Stimulated activated CD4-positive, alpha-beta T cell treated with anti-CD3 and anti-CD28 coated beads, Interleukin-12 subunit alpha, Interleukin-12 subunit beta, amount 100 ng/mL, for 4 hours (primary cell): ENCODE data around the gene AOAH.

Experiments used
- DNase-seq: peaks from one replicate; pipeline ENCODE4 v3.0.0-alpha.2; 2020

The AOAH gene

DNA sequence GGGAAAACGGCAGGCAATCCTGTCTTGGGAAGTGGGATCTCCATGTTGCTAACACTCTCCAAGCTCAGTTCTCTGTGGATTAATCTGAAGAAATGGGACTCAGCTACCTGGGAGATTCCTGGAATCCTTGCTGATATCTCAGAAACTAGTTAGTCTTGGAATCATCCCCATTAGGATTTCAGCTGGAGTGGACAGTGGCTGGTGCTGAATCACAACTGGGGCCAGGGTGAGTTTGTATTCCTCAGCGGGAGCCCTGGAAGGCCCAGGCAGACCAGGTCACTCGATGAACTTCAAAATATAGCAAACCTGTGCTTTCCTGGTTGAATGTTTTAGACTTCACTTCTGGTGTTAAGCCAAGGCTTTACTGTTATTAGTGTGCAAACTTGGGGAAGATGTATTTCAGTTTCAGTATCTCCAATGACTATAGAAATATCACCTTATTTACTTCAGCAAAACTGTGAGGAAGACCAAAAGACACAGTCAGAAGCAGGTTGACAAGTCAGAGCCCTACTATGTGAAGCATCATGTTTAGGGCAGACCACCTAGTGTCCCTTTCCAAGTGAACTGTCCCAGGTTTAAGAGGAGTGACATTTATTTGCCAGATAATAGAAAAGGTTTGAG, 126.1 kb downstream of the AOAH start:
- no peak for DNase-seq

DNA sequence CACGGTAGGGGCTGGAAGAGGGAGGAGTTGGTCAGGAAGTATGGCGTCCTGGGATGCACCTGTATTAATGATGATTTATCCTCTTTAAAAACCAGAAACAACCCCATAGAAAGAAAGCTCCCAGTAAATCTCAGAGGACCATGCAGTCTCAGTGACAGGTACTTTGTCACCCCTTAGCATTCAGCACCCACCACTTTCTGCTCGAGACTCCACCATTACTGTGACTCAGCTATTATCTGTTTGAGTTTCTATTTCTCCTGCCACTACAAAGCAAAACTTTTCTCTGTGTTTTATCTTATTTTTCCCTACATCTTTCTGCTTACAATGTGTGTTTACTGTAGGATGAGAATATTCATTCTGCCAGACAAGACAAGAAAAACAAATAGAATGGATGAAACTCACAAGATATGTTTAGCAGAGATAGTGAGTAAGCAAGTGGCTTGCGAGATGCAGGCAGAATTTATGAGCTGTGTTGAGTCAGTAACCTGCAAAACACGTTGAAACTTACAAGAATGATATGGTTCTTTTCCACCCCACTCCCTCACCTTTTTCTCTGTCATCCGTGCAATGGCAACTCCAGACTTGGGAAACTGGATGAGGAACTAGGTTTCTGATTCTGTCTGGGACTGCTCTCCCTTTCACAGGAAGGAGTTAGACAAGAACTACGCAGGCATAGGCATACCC, 127.1 kb downstream of the AOAH start:
- no peak for DNase-seq

- DNase-seq: no peak
Observed at GRCh38 chr7:36594445-36594844, 129.8 kb downstream of the AOAH start.

DNA sequence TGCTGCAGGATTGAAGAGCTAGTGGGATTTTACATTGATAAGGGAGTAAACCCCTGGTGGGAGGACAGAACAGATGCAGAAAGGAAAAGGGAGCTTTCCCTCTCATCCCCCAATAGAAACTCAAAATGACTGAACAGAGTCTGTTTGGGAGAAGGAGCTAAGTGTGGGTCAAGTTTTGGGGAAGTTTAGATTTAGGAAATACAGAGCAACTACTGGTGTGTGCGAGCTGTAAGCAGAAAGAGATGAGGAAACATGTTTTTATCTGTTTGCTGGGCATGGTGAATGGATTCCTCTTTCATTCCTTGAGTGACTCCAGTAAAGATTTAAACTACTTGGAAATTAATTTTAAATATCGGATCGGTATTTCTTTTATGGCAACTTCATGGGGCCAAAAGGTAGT, 132.7 kb downstream of the AOAH start:
- no peak for DNase-seq

DNA sequence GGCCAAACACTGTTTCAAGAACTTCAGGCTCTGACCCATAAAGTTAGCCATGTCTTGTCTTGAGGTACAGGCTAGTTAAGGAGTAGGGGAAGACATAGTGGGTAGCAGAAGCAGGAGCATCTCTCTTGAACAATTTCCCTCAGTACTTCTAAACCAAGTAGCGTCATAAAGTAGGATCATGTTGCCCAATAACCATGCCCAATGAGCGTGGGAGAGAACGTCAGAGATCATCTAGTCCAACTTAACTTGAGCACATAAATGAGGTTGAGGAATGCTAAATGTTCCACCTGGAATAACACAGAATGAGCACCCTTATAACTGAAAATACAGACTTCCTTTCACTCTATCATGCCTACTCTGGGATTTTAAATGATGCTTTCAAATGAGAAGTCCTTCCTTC, 134.9 kb downstream of the AOAH start:
- DNase-seq: no peak

- no peak for DNase-seq
Observed at GRCh38 chr7:36583318-36583717, 141.0 kb downstream of the AOAH start.

GRCh38 chr7:36575832-36576231, 148.5 kb downstream of the AOAH start:
- no peak for DNase-seq

- no peak for DNase-seq
Observed at GRCh38 chr7:36573066-36573465, 151.2 kb downstream of the AOAH start.

DNA sequence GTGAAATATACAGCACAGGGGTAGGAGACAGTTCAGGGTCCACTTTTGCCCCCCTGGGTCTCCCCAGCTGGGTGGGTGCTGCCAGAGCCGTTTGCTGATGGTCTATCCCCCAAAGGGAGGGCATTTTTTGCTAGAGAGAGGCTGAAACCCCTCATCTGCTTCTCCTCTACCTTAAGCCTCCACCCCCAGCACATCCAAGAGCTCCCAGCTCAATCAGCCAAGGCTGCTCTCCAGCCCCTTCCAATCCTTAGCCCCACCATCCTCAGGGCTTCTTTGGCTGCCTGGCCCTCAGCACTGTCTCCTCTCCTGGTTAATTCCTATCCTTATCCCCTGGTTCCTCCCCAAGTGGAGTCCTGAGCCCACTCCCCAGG, 153.1 kb downstream of the AOAH start:
- DNase-seq: no peak

- no peak for DNase-seq
Observed at GRCh38 chr7:36570528-36571189, 153.6 kb downstream of the AOAH start.

DNA sequence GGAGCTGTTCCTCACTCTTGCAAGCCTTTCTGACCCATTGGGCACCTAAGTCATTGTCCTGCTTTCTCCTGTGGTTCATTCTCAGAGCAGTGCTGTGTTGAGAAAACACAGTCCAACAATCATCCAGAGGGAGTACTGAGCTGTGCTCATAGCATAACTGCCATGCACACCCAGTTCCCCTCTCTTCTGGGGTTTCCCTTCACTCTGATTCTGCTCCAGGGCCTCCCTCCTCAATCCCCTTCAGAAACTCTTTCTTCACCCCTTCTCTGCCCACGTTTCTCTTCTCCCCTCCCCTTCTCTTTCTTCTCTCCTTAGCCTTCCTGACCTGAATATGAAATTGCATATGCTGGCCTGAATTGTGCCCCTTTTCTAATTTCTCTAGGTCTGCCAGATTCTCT, 155.8 kb downstream of the AOAH start:
- no peak for DNase-seq

- DNase-seq: no peak
Observed at GRCh38 chr7:36567699-36568451, 156.4 kb downstream of the AOAH start.

DNA sequence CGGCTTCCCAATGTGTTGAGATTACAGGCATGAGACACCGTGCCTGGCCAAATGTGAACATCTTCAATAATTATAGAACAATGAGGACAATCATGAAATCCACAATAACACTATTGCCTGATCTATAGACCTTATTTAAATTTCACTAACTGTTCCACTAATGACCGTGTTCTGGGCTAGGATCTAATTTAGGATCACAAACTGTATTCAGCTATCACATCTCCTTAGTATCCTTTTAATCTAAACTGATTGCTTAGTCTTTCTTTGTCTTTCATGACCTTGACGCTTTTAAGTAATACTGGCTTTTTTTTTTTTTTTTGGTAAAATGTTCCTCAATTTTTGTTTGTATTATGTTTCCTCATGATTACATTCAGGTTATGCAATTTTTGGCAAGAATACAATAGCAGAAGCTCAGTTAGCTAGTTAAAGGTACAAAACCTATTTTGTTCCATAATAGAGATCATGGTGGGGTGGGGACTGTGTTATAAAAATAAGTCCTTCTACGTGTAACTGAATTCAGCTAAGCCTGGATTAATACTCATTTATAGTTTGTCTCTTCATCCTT, 158.4 kb downstream of the AOAH start:
- DNase-seq: no peak

DNA sequence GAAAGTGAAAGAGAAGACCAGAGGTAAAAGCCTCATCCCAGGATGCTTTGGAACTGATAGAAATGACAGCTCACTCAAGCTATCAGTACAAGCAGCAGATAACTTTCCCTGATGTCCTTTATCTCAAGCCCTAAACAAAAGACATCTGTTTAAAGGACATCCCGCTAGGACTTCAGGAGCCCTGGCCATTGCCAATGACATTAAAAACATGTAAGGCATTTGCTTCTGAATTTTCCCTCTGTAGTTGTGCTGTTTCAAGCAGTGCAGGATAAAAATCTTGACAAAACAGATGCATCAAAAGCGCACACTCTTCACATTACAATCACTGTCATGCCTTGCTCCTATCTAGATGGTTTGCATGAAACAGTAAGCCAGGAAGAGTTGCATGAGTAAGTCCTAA, 159.8 kb downstream of the AOAH start:
- DNase-seq: no peak

DNA sequence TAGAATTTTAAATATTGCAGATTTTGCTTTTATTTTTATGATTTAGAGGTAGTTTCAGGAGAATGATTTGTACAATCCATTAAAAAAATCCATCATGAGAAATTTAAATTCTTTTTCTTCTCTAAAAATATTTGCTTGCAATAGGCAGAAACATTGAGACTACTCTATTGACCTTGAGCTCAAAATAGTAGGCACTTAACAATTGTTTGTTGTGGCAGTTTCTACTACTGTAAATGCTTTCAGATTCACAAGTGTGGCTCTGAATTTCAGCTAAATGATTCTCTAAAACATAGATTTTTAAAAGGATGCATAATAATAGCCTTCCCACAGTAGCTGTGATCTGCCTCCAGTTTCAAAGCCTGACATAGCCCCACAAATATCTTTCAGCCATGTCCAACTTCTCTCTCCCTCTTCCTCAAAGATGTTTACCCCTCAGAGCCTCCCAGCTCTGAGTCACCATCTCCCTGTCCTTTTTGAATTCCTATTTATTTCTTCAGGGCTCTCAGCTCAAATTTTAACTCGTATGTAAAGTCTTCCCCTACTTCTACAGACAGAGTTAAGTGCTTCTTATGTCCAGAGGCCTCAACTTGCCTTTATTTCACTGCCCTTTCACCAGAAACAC, 160.5 kb downstream of the AOAH start:
- DNase-seq: no peak

DNA sequence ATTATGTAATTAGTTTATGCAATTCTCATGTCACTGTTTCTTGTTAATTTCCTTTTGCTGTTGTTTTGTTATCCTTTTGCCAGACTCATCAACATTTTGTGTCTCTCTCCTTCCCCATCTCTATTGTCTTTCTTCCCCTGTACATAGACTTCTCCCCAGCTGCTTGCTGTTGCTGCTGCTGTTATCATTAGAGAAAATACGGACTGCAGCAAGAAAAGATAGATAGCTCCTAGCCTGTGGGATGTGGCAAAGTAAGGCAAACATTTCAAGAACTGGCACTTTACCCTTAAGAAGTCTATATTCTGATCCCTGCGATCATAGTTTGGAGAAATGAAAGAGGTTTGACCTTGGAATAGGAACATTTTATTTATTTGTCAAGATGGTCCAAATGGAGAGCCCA, 162.2 kb downstream of the AOAH start:
- no peak for DNase-seq

DNA sequence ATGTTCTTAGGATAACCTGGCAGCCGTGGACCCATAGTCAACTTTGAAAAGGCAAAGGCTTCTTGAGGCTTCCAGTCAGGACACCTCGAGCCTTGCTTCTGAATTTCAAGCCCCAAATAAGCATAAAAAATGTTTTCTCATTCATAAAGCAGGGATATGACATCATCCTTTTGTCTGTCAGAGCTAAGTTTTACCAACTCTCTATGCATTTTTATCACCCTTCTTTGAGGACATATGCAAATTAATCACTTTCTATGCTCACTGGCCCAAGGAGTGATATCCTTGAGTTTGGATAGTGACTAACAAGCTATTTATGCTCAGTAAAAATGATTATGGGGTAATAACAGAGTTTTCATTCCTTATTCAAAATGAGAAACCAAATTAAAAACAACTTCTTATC, 175.3 kb downstream of the AOAH start:
- DNase-seq: no peak

DNA sequence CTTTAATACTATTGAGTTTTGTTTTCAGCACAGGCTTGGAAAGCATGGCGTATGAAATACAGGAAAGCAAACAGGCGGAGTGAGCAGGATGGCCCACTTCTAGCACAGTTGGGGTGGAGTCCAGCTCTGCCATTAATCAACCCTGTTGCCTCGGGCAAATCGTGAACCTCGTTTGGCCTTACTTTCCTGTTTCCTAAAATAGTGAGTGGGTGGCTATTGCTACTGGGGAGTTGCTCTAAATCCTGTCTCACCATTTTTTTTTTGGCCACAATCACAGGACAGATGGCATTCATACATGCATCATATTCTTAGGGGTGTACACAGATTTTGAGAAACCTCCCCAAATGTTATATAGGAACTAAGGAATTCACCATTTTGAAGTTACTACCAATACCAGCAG, 176.9 kb downstream of the AOAH start:
- no peak for DNase-seq

DNA sequence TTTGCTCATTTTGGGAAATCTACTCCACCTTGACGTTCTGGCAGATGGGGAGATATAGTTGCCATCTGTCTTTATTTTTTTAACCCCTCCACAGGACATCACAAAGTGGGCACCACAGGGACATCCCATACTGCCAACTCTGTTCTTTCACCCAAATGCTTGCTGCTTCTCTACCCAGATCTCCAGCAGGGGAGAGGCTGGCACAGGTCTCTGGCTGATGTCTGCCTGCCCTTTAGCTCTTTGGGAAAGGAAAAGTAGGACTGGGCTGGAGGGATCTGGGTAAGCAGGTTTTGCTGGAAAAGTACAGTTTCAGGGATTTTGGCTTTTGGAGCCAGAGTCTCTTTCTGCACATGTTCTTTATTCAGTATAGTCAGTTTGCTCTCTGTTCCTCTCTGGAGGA, 178.0 kb downstream of the AOAH start:
- DNase-seq: no peak

GRCh38 chr7:36545291-36545690, 179.0 kb downstream of the AOAH start:
- DNase-seq: no peak

DNA sequence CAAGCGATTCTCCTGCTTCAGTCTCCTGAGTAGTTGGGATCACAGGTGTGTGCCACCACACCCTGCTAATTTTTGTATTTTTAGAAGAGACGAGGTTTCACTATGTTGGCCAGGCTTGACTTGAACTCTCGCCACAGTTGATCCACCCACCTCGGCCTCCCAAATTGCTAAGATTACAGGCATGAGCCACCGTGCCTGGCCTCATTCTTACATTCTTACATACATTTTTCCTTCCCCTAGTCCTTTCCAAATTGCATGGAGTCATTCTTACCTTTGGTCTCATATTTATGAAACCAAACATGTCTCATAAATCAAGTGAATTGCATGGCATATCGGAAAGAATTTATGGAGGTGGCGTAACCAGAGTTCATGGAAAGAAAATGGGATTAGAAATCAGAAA, 186.2 kb downstream of the AOAH start:
- no peak for DNase-seq

DNA sequence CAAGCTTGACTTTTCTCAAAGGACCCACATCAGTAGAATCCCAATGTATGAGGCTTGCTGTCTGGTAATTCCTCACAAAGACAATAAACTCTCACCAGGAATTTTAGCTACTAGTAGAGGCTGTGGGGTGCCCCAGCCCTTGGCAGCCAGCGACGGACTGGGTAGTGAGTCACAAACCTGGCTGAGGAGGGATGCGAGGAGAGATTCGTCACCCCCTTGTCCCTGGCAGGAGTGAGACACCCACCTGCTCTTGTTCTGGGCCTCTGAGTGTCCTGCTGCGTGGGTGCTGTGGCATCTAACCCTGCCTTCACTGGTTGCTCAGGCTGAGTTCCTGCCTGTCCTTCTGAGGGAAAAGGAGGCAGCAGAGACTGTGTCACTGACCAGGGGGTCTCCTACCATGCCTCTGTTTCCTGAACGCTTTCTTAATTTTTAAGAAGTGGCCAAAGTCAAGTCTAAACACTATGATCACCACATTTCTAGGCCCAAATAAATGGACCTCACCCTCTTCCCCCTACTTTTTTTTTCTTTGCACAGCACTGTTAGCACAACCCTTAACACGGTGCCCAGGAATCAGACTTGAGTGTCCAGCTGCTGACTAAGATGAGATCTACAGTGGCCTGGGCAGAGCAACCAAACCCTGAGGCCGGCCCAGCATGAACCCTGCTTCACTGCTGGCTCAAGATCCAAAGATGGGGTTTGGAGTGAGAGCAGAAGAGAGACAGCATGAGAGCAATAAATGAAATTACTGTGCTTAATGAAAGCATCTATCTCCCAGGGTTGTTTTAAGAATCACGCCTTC, 188.2 kb downstream of the AOAH start:
- DNase-seq: no peak
